Measurements from ENCODE around the gene OTUB2. TPM values are rescaled to one million over a fixed set of nuclear protein-coding genes. Genes with fewer than 3 reads are reported as not detected.

The OTUB2 gene
- total and polyA plus RNA-seq, 2 of the 8 experiments (the other 6 are each of a cell fraction or from before 2014, with no cell fraction given) = 2.2 to 4.2 TPM

DNA sequence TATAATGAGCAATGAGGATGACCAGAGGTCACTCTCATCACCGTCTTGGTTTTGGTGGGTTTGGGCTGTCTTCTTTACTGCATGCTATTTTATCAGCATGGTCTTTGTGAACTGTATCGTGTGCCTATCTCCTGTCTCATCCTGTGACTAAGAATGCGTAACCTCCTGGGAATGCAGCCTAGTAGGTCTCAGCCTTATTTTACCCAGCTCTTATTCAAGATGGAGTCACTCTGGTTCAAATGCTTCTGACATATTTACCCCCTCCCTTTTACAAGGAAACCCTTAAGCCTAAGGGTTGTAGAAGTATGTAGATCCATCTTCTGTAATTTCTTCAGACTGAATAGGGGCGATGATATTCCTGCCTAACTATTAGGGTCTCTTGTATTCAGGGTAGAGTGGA is 63.3 kb downstream of the OTUB2 start (continued):
- TF ChIP-seq E2F6 (IDR thresholded peaks at IDR 0.05) = no peak
- TF ChIP-seq EGR1 (IDR thresholded peaks at IDR 0.05; ENCODE audit: borderline replicate concordance, low read depth, low read length) = no peak

Data from H1 (cell line).